H1 (cell line): ENCODE data around the gene ANKRD9. TPM values are rescaled to one million over a fixed set of nuclear protein-coding genes. Genes with fewer than 3 reads are reported as not detected.

Source experiments
- HDAC2 ChIP-seq, 2 experiments: fragments of 300-600 bp in 1 of 2; sonication (generic) in 1 of 2; IDR thresholded peaks; 2 replicates each; pipeline ENCODE4 v1.6.1; 2011 to 2012; ENCODE audit warnings: low read depth in 2 of 2, low read length in 2 of 2, mild to moderate bottlenecking in 2 of 2, moderate library complexity in 2 of 2, borderline replicate concordance in 1 of 2, inconsistent platforms in 1 of 2
- KDM1A ChIP-seq: fragments of 200-600, 300-600 bp; sonication (generic); IDR thresholded peaks from 2 replicates; pipeline ENCODE4 v1.7.1; 2016; ENCODE audit warnings: mild to moderate bottlenecking, low read length, borderline replicate concordance
- RXRA ChIP-seq: IDR thresholded peaks from 2 replicates; pipeline ENCODE4 v1.6.1; 2011; ENCODE audit warnings: low read depth, mild to moderate bottlenecking, low read length, moderate library complexity; ENCODE audit not compliant: insufficient read depth
- polyA plus RNA-seq, 7 experiments: library from polyadenylated mRNA; depleted of rRNA in 3 of 7; stranded (reverse) in 5 of 7; unstranded in 2 of 7; fragments of >200 nt in 5 of 7; fragments of 200-250 nt in 2 of 7; gene quantifications; 1 replicate in 5 of 7; 2 replicates in 1 of 7; 4 replicates in 1 of 7; pipeline versions ENCODE4 v1.2.1 to v1.2.3, GENCODE V29; 2011 to 2013; ENCODE audit warnings: missing spikeins in 2 of 7, mixed read lengths in 2 of 7
- total RNA-seq: library from RNA; stranded (reverse); fragmentation: NEBNext Ultra II Directional; extraction: Animal tissue kit (Norgen Biotek cat#: 25700); gene quantifications from 2 replicates; pipeline ENCODE4 v1.2.1, GENCODE V29; 2021
- TF ChIP-seq, protein P1 (sequence below): fragments of 300-600 bp; sonication (generic); IDR thresholded peaks from 2 replicates; pipeline ENCODE4 v1.7.1; 2012; ENCODE audit warnings: low read length, moderate library complexity, mild to moderate bottlenecking, inconsistent platforms; ENCODE audit not compliant: insufficient replicate concordance

Gene ANKRD9
- total and polyA plus RNA-seq, 2 of the 8 experiments (the other 6 are each of a cell fraction or from before 2014, with no cell fraction given) = 37.0 to 41.8 TPM

- TF ChIP-seq, protein P1, sequence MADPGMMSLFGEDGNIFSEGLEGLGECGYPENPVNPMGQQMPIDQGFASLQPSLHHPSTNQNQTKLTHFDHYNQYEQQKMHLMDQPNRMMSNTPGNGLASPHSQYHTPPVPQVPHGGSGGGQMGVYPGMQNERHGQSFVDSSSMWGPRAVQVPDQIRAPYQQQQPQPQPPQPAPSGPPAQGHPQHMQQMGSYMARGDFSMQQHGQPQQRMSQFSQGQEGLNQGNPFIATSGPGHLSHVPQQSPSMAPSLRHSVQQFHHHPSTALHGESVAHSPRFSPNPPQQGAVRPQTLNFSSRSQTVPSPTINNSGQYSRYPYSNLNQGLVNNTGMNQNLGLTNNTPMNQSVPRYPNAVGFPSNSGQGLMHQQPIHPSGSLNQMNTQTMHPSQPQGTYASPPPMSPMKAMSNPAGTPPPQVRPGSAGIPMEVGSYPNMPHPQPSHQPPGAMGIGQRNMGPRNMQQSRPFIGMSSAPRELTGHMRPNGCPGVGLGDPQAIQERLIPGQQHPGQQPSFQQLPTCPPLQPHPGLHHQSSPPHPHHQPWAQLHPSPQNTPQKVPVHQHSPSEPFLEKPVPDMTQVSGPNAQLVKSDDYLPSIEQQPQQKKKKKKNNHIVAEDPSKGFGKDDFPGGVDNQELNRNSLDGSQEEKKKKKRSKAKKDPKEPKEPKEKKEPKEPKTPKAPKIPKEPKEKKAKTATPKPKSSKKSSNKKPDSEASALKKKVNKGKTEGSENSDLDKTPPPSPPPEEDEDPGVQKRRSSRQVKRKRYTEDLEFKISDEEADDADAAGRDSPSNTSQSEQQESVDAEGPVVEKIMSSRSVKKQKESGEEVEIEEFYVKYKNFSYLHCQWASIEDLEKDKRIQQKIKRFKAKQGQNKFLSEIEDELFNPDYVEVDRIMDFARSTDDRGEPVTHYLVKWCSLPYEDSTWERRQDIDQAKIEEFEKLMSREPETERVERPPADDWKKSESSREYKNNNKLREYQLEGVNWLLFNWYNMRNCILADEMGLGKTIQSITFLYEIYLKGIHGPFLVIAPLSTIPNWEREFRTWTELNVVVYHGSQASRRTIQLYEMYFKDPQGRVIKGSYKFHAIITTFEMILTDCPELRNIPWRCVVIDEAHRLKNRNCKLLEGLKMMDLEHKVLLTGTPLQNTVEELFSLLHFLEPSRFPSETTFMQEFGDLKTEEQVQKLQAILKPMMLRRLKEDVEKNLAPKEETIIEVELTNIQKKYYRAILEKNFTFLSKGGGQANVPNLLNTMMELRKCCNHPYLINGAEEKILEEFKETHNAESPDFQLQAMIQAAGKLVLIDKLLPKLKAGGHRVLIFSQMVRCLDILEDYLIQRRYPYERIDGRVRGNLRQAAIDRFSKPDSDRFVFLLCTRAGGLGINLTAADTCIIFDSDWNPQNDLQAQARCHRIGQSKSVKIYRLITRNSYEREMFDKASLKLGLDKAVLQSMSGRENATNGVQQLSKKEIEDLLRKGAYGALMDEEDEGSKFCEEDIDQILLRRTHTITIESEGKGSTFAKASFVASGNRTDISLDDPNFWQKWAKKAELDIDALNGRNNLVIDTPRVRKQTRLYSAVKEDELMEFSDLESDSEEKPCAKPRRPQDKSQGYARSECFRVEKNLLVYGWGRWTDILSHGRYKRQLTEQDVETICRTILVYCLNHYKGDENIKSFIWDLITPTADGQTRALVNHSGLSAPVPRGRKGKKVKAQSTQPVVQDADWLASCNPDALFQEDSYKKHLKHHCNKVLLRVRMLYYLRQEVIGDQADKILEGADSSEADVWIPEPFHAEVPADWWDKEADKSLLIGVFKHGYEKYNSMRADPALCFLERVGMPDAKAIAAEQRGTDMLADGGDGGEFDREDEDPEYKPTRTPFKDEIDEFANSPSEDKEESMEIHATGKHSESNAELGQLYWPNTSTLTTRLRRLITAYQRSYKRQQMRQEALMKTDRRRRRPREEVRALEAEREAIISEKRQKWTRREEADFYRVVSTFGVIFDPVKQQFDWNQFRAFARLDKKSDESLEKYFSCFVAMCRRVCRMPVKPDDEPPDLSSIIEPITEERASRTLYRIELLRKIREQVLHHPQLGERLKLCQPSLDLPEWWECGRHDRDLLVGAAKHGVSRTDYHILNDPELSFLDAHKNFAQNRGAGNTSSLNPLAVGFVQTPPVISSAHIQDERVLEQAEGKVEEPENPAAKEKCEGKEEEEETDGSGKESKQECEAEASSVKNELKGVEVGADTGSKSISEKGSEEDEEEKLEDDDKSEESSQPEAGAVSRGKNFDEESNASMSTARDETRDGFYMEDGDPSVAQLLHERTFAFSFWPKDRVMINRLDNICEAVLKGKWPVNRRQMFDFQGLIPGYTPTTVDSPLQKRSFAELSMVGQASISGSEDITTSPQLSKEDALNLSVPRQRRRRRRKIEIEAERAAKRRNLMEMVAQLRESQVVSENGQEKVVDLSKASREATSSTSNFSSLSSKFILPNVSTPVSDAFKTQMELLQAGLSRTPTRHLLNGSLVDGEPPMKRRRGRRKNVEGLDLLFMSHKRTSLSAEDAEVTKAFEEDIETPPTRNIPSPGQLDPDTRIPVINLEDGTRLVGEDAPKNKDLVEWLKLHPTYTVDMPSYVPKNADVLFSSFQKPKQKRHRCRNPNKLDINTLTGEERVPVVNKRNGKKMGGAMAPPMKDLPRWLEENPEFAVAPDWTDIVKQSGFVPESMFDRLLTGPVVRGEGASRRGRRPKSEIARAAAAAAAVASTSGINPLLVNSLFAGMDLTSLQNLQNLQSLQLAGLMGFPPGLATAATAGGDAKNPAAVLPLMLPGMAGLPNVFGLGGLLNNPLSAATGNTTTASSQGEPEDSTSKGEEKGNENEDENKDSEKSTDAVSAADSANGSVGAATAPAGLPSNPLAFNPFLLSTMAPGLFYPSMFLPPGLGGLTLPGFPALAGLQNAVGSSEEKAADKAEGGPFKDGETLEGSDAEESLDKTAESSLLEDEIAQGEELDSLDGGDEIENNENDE = no peak
- TF ChIP-seq HDAC2 (IDR thresholded peaks at IDR 0.05; ENCODE audit: borderline replicate concordance in 1 of 2, low read depth in 2 of 2, low read length in 2 of 2) (no peak), RXRA (no peak), KDM1A (no peak)
- TF ChIP-seq, all 59 proteins: peak for 0
These were observed 9.4 kb downstream of the ANKRD9 start (continued) for GRCh38 chr14:102500158-102500662.
